Urothelium cell line (cell line): Measurements from ENCODE around the gene RAD51B.
A peak's percentile ranks its signal among the peaks of the same experiment; 100 is the strongest.

Experiments used
- DNase-seq: peaks from one replicate; pipeline ENCODE4 v3.0.0; 2011; ENCODE audit warnings: low spot score, mixed read lengths
- FAIRE-seq: peaks from 2 replicates; lab custom pipeline; 2011; peaks lifted over from hg19 to GRCh38; lab: Jason Lieb, UNC

Gene RAD51B

GRCh38 chr14:68404146-68404527 is 584.6 kb downstream of the RAD51B start:
- FAIRE-seq (no peak), DNase-seq (no peak)

GRCh38 chr14:68404652-68405183 is 585.1 kb downstream of the RAD51B start:
- no peak for FAIRE-seq
- DNase-seq: no peak

- FAIRE-seq (no peak), DNase-seq (no peak)
Measured at GRCh38 chr14:68405961-68406360, 586.4 kb downstream of the RAD51B start.

- FAIRE-seq (no peak), DNase-seq (no peak)
Measured at GRCh38 chr14:68407285-68407684, 587.7 kb downstream of the RAD51B start.

- DNase-seq: no peak
- peak; percentile 9 for FAIRE-seq
Measured at GRCh38 chr14:68407825-68408224, 588.2 kb downstream of the RAD51B start.

GRCh38 chr14:68408680-68409079 is 589.1 kb downstream of the RAD51B start:
- FAIRE-seq (no peak), DNase-seq (no peak)

GRCh38 chr14:68409387-68409786 is 589.8 kb downstream of the RAD51B start:
- FAIRE-seq (no peak), DNase-seq (no peak)

GRCh38 chr14:68412505-68413465 is 593.2 kb downstream of the RAD51B start:
- FAIRE-seq (peak; percentile 84), DNase-seq (no peak)

GRCh38 chr14:68413509-68413908 is 593.9 kb downstream of the RAD51B start:
- FAIRE-seq: no peak
- no peak for DNase-seq

GRCh38 chr14:68414121-68414520 is 594.5 kb downstream of the RAD51B start:
- FAIRE-seq: no peak
- DNase-seq: no peak

- DNase-seq (no peak), FAIRE-seq (no peak)
Measured at GRCh38 chr14:68416171-68416570, 596.6 kb downstream of the RAD51B start.

- FAIRE-seq (peak; percentile 79), DNase-seq (no peak)
Measured at GRCh38 chr14:68417009-68417650, 597.6 kb downstream of the RAD51B start.

GRCh38 chr14:68418174-68419118 is 598.9 kb downstream of the RAD51B start:
- FAIRE-seq: no peak

GRCh38 chr14:68420350-68420749 is 600.8 kb downstream of the RAD51B start:
- DNase-seq: no peak

More at GRCh38 chr14:68418174-68419118, 598.9 kb downstream of the RAD51B start:
- no peak for DNase-seq

GRCh38 chr14:68421116-68421515 is 601.5 kb downstream of the RAD51B start:
- FAIRE-seq (no peak), DNase-seq (no peak)

More at GRCh38 chr14:68420350-68420749, 600.8 kb downstream of the RAD51B start:
- no peak for FAIRE-seq

- no peak for FAIRE-seq
- no peak for DNase-seq
Measured at GRCh38 chr14:68423686-68424085, 604.1 kb downstream of the RAD51B start.

GRCh38 chr14:68424443-68425172 is 605.0 kb downstream of the RAD51B start:
- no peak for DNase-seq
- FAIRE-seq: no peak

GRCh38 chr14:68426661-68427549 is 607.3 kb downstream of the RAD51B start:
- DNase-seq (no peak), FAIRE-seq (peak; percentile 66)

GRCh38 chr14:68427550-68427890 is 607.9 kb downstream of the RAD51B start:
- FAIRE-seq (no peak), DNase-seq (no peak)
